Fibroblast of upper back skin (primary cell): ENCODE measurements around the gene PRKN.
A peak's percentile ranks its signal among the peaks of the same experiment; 100 is the strongest.

Experiments
- DNase-seq: peaks from one replicate; pipeline ENCODE4 v3.0.0-alpha.2; 2013

The PRKN gene

DNA sequence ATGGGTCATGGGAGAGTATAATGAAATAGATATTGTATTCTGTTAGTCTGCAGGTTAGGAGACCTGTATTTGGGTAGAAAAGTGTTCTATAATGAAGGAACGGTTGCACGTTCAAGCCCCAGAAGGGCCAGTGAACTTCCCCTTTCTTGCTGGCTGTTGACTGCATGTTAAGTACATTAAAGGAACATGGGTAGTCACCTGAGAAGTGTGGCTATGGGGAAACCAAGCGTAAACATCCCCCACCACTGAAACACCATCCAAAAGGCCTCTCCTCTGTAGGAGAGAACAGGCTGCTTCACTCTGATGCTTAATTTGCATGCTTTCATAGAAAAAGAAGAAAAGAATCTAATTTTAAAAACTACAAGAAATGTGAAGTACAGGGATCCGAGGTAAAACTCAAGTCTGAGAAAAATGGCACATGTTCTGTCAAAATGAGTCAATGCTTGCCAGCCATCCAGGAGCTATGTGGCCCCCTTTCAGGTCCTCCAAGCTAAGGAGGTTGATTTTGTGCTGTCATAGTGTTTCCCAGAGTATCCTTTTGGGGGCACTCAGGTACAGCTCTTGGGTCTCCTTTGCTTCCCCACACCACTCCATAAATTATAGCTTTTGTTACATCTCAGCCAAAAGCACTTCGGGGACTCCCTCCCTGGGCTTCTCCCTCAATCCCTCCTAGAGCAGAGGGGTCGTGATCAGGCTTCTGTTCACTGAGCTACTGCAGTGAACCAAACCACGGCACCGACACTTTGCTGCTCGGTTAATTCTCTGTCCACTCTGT, 1170.0 kb downstream of the PRKN start:
- DNase-seq: no peak

DNA sequence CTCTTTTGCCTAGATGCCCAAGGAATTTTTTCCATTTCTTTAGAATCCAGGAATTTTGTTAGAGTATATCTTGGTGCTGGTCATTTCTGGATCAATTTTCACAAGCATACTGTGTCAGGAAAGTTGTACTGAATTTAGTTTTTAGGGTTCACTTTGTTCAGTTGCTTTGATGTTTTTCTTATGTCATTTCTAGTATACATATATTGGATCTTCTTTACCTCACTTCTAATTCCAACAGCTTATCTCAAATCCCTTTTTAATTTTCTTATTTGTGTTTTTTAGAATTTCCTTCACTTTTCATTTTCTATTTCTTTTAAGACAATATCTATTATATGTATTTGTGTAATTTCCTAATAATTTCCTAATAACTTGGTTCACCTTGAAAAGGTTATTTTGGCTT, 1172.7 kb downstream of the PRKN start:
- DNase-seq: no peak

DNA sequence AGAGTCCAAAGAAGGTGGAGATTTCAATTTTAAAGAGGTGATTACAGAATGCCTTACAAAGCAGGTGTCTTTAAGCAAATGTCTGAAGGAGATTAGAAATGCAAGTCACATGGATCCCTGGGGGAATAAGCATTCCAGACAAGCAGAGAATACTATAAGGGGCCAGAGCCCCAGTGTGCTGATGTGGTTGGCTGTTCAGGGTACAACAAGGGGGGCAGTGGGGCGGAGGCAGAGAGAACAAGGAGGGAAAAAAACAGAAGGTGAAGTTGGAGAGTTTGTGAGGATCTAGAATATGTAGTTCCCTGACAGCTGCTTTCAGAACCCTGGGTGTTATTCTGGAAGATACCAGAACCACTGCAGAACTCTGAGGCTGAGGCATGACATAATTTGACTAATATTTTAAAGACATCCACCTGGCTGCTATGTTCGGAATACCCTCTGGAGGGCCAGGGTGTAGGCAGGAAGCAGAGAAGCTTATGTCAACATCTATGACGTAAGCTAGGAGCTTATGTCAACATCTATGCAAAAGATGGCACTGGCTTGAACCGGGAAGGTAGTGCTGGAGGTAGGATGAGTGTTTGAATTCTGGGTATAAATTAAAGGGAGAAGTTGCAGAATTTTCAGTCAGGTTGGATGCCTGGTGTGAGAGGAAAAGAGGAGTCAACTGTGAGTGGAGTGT, 1177.5 kb downstream of the PRKN start:
- DNase-seq: no peak

DNA sequence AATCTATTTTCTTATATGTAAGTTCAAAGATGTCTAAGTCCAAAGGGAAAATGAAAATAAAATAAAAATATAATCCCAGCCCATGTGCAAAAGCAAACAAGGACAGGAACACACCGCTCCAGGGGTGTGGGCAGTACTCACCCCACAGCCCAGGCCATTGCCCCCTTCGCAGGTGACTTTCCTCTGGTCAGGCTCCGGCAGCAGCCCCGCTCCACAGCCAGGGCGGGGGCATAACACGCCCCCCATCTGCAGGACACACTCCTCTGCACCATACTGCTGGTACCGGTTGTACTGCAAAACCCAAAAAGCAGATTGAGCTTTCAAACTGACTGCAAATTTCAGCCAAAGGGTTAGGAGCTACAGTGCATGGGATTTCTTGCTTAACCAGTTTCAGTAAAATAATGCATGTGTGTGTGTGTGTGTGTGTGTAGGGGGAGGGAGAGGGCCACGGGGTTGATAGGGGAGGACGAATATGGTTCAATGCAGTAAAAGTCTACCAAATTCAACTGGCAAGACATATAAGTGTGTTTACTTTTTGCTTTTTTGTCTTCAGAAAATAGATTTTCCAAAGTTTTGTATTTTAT, 1178.8 kb downstream of the PRKN start:
- DNase-seq: no peak

DNA sequence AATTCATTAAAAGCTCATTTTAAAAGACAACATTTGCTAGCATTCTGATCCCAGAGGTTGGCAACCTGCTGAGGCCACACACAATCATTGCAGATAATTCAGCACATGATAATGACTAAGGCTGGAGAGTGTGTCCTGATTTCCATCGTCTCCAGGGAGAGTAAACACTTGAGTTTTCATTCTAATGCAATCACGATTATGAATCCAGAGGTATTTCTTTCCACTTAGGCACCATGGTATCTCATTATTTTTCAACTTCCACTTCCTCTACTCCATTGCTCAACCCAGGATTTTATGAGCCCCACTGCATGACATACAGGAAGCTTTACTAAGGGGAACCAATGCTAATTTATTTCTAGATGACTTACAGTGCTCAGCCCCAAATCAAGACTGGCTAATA, 1179.9 kb downstream of the PRKN start:
- DNase-seq: no peak

DNA sequence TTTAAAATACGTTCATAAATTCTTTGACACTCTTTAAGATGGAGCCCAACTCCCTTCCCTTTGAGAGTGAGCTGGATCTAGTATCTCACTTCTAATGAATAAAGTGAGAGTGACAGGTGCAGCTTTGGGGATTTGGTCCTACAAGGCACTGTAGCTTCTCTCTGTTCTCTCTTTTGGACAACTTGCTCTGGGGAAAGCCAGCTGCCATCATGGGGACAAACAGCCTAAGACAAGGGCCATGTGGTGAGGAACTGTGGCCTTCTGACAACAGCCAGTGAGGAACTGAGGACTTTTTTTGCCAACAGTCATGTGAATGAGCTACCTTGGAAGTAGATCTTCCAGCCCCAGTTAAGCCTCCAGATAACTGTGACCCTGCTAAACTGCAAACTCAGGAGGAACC, 1180.9 kb downstream of the PRKN start:
- DNase-seq: no peak

DNA sequence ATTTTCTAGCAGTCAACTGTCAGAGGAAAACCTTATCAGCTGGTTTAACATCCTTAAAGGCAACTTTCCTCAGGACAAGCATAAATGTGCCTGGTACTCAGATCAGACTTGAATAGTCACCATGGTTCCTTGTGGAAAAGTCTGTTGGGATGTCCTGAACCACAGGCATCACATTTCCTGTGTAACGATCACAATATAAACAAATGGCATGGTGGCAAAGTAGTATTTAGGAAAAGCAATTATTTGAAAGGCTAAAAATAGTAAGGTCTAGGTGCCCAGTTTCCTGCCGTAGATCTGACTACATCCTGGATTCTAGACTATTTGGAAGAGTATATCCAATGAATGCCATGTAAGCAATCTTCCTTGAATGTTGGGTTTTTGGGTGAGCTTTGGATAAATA, 1181.8 kb downstream of the PRKN start:
- DNase-seq: no peak

DNA sequence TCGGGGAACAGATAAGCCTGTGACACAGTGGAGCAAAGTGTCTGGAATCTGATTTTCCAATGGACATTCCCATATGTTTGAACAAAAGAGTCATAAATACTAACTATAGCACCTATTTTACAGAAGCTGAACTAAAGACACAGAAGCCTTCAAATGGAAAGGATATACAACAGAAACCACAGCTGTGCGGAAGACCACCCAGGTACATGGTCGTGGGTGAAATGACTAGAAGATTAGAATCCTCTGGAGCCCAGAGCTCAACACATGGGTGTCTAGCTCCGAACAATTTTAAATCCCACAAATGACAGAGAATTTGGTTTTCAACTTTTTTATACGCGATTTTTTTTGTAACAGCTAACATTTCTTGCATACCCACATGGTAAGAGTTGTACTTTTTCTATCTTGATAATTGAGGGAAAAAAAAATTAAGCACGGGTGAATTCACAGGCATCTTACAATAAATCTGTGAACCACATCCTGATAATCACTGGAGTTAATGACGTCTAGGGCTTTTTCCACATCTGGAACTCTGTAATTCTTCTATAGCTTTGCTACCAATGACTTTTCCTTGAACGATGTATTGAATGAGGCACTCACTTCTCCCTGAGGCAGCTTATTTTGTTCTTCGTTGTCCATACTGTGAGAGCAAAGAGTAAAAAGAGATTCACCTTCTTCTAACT, 1182.6 kb downstream of the PRKN start:
- peak; percentile 64 for DNase-seq

DNA sequence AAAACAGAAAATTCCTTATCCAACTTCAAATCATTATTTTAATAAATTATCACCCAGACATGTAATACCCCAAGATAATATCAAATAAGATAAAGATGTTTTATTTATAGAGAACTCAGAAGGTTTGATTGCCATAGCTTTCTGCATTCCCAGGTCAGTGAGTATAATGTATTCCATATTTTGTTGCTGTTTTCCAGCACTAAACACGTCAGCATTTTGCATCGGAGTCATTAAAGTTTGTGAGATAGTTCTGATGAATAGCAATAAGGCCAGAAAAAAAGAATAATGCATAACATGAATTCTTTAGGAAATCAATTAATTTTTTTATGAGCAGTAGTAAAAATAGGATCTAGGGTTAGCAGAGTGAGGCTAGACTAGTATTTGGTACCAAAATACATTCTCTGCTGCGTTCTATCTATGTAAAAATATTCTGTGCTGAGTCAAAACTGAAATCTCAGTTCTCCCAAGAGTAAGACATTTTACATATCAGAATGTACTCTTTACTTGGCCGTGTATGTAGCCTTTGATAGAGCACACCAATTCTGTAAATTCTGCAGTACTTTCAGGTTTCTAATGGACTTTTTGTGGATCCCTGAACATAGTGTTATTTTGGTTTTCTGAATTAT, 1183.8 kb downstream of the PRKN start:
- no peak for DNase-seq

DNA sequence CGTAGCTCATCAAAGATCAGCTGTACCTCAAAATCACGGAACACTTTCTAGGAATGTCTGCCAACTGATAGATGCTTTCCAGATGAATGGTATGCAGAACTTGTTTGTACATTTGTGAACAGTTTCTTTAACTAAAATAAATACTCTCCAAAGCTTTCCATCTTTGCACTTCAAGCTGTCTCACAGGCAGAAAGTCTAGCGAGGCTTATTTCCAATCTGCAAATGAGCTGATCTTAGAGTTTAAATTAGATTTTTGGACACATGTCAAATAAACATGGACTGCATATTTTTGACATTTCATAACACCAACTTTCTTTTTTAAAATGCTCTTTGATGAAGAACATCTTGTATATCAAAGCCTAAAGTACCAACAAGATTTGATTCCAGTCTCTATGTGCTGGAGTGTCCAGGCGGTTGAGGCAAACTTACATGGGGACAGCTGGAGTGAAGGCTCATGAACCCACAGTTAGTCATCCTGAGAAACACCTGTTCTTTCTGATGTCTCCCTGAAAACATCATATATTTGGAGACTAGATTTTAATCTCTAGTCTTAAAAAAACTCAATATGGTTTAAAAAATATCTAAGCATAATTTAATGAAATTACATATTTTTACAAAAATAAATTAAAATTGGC, 1185.1 kb downstream of the PRKN start:
- DNase-seq: no peak

DNA sequence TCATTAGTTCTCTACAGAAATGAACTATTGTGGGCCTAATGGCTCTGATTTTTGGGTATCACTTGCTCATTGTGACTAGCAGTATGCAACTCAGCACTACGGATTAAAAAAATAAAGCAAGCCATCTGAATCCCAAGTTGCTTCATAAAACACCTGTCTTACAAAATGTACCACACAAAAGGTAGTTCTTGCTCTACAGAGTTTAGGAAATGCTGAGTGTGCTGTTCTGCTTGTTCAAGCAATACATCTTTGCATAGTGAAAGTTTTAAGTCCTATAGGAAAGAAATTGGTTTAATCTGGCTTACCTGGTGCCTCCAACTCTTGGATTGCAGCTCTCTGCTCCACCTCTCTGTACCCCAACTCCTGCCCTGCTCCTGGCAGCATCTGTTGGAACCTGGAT, 1187.0 kb downstream of the PRKN start:
- no peak for DNase-seq

DNA sequence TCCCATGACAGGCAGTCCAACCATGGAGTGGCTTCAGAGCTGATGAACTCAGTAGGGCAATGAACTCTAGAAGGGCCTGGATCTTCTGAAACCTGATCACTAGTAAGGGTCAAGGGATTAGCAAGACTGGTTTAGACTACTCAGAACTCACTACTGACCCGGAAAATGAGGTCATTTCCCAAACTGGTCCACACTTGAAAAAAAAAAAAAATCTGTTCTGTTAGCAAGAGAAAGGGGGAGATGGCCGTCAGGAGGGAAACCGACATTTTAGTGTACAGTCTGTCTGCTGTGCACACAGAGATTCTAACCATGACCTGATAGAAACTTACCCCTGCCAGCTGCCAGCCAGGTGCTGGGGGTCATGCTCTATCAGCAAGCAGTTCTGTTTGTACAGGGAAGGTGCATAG, 1191.3 kb downstream of the PRKN start:
- no peak for DNase-seq

DNA sequence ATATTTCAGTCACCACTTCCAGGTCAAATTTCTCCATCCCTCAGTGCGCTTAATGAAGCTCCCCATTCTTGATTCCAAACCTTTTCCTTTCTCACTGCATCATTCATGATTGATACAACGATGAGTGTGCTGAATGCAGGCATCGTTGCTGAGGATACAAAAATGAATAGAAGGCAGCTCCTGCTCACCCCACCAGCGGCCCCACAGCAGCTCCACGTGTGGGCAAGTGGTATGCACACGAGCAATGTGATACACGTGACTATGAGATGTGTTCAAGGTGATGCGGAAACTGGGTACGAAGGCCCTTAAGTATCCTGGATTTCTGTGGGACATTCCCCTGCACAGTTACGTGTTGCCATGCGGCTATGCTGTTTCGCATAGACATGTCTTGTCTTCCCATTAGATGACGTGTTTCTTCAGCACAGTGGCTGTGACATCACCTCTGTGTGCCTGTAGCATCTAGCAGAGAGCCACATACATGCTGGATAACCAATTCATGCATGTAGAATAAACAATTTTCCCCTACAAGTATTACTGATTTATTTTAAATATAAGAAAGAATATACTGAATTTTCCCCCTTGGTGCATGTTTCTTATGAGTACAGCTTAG, 1193.2 kb downstream of the PRKN start:
- no peak for DNase-seq

DNA sequence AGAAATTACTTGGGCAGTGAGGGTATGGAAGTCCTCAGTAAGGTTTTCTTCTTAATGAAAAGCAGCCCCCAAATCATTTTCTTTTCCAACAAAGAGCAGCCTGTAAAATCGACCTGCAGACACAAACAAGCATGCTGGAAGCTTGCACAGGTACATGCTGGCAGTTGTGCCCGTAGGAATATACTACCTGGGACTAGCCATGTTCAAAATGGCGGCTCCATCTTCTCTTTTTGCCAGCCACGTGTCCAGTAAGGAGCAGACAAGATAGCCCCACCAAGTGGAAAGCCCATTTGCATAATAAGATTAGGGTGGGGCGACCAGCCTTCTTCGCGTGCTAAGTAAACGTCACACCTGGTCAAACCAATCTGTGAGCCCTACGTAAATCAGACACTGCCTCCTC, 1194.3 kb downstream of the PRKN start:
- no peak for DNase-seq

DNA sequence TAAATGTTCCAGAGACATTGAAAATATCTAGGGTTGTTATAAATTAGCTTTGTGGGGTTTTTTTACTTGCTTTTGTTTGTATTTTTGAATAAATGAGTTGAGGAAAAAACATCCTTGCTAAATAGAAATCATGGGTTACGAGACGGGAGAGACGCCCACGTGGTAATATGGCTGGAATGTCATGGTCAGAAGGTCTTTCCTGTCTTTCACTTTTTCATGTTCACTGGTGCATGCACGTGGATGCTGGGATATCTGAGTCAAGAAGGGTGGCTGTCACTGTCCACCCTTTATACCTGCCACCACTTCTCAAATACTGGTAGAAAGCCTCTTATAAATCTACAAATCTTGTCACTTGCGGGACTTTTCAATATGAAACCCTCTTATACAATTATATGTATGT, 1195.0 kb downstream of the PRKN start:
- no peak for DNase-seq

DNA sequence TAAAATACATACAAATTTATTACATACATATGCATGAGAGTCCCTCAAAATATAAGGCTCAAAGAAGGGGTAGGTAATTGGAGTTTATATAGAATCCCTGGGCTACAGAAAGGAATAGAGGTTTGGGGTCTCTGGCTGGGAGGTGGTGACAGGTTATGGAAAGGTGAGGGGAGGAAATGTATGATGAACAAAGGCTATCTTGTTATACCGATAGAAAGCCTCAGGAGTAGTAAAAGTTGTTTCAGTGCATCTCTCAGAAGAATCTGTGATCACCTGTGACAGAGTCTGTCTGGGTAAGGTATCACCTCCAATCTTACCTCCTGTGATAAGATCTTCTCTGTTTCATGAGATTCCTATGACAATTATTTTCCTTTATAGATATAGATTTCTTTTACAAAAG, 1200.8 kb downstream of the PRKN start:
- no peak for DNase-seq

DNA sequence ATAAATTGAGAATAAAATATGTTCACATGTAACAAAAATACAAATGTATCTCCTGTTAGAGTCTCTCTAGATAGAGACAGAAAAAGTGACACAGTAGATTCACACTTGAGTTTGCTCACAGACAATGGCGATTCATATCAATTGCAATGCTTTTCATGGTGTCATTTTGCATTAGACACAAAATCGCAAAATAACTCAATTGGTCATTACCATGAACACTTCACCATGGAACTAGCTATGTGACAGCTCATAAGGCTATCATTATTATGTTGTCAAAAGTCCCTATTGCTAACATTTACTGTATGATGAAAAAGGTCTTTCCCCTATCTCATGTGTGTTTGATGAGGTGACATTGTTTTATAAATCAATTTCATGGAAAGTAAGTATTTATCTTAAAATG, 1204.2 kb downstream of the PRKN start:
- DNase-seq: no peak

DNA sequence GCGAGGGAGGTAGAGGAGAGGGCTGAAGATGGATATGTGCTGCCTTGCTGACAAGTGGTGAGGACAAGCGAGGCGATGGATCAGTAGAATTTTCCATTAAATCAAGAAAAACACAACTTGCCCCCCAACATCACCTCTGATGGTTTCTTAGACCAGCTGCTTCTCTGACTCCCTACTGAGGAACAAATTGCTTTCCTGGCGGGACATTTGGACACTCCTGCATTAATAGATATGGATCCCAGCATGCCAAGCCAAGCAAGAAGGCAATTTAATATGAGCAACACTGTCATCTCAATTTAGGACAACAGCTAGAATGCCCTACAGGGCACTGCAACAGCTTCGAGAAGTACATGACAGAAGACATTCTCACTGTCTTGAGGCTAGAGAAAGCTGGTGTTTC, 1205.3 kb downstream of the PRKN start:
- no peak for DNase-seq

DNA sequence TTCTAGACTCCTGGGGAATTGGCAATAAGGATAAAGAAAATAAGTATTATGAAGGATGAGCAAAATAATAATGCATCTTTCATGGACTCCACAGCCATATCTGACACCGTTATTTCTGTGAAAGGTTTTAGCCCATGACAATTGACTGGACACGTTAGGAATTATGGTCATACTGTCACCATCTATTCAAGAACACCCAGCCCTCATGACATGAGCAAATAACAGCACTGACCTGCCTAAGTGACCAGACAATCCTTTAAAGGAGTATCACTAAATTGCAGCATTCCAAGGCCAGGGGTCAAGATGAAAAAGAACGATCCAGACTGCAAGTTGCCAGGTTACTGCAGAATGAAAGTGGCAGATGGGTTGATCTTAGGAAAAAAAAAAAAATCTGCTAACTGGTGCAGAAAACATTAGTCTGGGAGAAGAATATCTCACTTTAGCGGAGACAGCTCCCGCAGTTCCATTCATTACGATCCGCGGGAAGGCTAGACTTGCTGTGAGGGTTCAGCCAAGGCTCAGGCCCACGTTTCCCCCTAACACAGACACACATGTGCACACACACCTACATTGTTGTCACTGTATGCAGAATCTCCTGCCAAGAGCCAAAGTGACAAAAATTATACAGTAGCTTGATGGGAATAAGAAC, 1216.0 kb downstream of the PRKN start:
- no peak for DNase-seq

DNA sequence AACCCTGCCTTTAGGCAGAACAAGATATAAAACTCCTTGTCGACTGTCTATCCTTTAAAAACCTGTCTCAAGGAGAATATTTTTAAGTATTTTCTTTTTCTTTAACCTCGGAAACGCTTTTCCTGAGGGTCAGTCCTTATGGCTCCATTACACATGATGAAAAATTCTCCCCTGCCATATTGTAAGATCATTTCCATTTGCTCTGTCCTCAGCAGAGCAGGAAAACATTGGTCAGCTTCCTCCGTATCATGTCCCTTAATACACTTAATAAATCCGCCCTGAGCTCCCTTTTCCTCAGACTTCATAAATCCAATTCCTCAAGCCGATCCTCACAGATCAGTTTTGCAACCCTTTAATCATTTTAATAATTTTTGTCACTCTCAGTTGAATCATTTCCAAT, 1219.2 kb downstream of the PRKN start:
- no peak for DNase-seq

DNA sequence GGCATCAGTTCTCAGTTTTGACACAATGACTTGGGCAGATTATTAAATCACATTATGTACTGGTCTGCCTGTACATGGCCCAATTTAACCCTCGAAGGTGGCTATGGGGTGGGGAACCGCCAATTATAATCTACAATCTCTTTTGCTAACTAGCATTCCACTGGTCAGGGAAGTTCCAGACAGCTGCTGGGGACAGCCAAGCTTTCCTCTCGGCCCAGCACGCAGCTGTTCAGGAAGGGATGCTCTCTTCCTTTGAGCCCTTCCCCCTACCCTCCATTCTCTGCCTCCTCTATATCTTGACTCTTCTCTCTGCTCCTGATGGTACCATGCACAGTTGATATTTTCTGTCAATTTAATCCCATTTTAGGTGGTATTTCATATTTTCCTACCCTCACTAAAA, 1220.2 kb downstream of the PRKN start:
- no peak for DNase-seq

DNA sequence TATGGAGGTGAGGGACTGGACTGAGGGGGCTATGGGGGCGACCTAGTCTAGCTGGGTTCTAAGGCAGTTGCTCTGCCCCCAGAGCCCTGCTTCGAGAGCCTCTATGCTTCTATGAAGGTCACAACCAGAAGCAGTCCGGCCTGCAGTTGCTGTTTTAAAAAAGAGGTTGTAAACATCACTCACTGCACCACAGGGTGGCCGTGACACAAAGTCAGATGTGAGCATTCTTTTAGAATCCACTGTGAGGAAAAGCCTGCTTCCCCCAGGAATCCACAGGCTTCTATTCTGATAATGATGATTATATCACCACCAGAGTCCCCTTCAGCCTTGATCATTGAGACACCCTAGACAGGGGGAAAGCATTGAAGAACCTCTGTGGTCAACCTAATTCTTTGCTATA, 1224.0 kb downstream of the PRKN start:
- DNase-seq: no peak
